D721Med (cell line): ENCODE data around the gene AKNAD1.

Experiments used
- DNase-seq: peaks from one replicate; pipeline ENCODE4 v3.0.0; 2011; ENCODE audit warnings: low spot score; ENCODE audit not compliant: insufficient read length
- FAIRE-seq: peaks from 2 replicates; lab custom pipeline; 2011; peaks lifted over from hg19 to GRCh38; lab: Jason Lieb, UNC
- TF ChIP-seq, protein P1 (sequence below): IDR thresholded peaks from 2 replicates; pipeline ENCODE4 v1.5.1; 2012; ENCODE audit warnings: mild to moderate bottlenecking, control low read depth; ENCODE audit not compliant: insufficient read depth; ENCODE audit errors: missing control alignments

Gene AKNAD1

DNA sequence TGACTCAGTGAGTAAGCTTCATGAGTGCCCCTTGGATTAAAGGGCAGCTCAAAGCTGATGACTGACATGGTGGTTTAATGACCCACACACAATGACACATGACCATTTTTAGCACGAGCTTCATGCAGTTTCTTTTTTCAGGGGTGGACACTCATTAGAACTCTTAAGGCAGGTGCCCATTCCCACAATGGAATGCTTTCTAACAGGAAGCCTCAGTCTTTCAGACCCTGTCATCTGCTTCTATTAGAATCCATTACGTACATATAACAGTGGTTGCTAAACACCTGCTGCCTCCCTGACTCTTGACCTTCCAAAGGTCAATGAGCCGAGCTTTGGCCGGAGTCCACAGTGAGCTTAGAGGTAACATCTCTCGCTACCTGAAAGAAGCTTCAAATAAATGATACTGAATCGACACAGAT, 27.4 kb downstream of the AKNAD1 start:
- FAIRE-seq (no peak), DNase-seq (no peak)
- TF ChIP-seq, protein P1, sequence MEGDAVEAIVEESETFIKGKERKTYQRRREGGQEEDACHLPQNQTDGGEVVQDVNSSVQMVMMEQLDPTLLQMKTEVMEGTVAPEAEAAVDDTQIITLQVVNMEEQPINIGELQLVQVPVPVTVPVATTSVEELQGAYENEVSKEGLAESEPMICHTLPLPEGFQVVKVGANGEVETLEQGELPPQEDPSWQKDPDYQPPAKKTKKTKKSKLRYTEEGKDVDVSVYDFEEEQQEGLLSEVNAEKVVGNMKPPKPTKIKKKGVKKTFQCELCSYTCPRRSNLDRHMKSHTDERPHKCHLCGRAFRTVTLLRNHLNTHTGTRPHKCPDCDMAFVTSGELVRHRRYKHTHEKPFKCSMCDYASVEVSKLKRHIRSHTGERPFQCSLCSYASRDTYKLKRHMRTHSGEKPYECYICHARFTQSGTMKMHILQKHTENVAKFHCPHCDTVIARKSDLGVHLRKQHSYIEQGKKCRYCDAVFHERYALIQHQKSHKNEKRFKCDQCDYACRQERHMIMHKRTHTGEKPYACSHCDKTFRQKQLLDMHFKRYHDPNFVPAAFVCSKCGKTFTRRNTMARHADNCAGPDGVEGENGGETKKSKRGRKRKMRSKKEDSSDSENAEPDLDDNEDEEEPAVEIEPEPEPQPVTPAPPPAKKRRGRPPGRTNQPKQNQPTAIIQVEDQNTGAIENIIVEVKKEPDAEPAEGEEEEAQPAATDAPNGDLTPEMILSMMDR, result no peak

DNA sequence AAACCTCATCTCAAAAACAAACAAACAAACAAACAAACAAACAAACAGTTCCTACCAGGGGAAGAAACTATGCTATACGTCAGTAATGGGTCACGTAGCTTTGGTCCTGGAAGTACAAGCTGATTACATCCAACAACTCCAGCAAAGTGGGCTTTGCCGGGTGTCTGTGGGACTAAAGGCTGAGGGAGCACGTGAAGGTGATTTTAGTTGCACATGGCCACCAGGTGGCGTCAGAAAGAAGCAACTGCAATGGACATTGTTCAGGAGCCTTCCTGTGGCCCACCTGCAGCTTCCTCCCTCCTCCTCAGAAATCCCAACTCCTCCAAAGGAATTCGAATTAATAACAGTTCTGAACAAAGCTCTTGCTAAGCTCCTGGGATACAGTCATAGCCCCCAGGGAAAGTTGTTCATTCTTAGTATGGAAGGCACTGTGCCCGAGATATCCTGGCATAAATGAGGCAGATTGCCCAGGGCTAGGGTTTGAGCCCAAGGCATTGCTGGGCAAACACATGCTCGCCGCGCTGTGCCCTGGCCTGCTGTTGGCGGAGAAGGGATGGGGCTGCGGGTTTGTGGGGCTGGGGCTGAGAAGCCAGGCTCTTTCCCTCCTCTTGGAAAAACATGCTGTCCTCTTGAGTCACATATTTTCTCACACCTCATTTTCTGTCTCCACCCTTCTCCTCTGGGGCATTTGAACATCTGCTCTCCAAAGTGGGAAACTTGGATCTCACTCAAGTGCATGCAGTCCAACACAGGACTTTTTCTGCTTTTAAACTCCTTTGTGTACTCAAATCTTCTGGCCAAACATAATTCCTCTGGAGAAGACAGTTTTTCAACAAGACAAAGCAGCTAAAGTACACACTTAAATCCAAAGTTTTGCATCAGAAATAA, 28.6 kb downstream of the AKNAD1 start:
- FAIRE-seq, result no peak

DNA sequence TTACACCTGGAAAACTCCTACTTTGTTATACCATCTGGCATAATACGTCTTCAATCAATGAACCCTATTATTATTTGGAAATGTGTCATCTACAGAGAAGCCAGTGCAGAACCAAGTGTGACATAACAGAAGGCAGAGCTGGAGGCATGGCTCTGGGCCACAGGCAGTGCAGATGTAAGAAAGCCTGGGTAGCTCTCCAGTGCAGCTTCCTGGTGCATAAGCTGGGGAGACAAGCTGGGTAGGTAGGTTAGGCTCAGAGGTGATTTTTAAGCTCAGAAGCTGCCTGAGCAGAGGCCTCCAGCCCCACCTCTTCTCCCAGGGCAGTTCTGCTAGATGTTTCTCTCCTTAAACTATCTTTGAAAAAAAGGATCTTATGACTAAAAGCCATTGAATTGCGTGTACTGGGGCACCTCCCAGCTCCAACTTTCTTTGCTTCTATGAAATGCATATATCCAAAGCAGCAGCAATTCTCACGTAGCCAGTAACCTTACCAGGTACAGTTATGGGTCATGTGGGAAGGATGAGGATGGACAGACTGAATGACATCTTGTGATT, 30.7 kb downstream of the AKNAD1 start:
- FAIRE-seq, result no peak
- TF ChIP-seq, protein P1, result no peak
- no peak for DNase-seq

More for the DNA sequence above, 28.6 kb downstream of the AKNAD1 start:
- TF ChIP-seq, protein P1, result peak; percentile 84
- peak; percentile 68 for DNase-seq

DNA sequence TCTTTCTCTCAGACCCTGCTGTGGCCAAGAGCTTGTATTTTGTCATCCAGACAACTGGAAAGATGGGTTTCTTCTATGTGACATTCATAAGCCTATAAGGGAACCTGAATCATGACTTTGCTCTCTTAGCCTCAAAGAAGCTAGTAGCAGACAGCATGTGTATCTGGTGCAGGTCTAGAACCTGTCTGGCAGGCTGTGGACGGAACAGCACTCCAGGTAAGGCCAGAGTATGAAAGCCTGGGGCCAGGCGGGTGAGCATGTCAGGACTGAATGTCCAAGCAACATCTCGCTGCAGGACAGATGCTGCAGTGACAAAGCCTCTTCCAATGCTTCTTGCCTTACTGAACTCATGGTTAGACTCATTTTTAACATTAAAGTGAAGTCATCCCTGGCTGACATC, 32.8 kb downstream of the AKNAD1 start:
- TF ChIP-seq, protein P1, result no peak
- no peak for FAIRE-seq
- no peak for DNase-seq

DNA sequence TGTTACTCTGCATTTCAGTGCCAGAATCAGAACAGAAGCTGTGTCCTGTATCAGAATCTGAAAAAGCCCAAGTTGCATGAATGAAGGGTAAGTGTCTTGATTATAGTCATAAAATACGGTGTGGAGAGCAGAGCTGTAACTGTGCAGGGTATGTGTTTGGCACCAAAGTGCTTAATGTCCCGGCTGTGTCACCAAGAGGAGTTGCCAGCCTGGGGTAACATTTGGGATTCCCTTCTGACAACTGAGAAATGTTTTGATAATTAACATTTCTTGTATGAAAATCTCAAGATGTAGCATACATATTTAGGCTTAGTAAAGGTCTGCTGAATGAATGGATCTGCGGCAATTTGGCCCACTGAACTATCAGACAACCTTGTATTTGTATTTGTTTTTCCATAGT, 33.3 kb downstream of the AKNAD1 start:
- no peak for FAIRE-seq
- TF ChIP-seq, protein P1, result no peak
- no peak for DNase-seq

DNA sequence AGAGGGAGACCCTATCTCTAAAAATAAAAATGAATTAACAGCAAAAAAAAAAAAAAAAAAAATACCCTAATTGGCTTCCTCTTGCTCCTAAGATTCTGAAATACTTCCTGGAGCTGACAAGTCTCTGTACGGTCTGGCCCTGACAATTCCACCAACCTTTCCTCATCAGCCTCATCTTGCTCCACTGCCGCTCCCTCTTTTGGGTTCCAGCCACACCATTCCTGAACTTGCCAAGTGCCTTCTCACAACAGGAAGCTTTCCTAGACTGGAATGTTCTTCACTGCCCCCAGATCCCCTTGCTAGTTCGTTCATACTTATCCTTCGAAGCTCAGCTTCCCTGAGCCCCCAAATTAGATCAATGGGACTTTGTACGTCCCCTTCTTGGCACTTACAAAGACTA, 37.0 kb downstream of the AKNAD1 start:
- DNase-seq (no peak), FAIRE-seq (no peak)
- TF ChIP-seq, protein P1, result no peak

DNA sequence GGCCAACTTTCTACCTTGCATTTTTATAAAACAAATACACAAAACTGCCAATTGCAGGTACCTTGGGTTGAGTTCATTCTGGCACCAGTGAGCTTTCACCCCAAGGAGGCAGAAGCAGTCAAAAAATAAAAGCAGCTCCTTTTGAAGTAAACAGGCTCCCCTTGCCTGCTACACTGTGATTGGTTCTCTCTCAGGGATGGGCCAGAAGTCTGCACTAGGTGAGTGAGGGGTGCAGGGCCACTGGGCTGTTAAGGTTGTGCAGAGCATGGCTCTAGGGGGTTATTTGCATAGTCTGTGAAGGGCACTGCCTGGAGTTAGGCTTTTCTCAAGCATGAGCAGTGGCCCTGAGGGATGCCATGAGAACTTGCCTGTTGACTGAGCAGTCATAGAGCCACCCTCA, 39.1 kb downstream of the AKNAD1 start:
- FAIRE-seq, result no peak
- DNase-seq, result no peak
- TF ChIP-seq, protein P1, result no peak
